ENCODE measurements around the gene DDX51.

Gene DDX51

GRCh38 chr12:132171968-132172521, 27.9 kb upstream of the DDX51 start:
- TF ChIP-seq NFIC (IDR thresholded peaks at IDR 0.05) (no peak), USF1 (IDR thresholded peaks at IDR 0.05) (no peak), REST (IDR thresholded peaks at IDR 0.05; ENCODE audit: low read depth) (no peak), EP300 (IDR thresholded peaks at IDR 0.05; ENCODE audit: borderline replicate concordance) (no peak), MAX (IDR thresholded peaks at IDR 0.05) (no peak), CEBPB (IDR thresholded peaks at IDR 0.05) (no peak), TCF12 (IDR thresholded peaks at IDR 0.05; ENCODE audit: low read depth) (no peak), RAD21 (IDR thresholded peaks at IDR 0.05; ENCODE audit: low read depth) (no peak)

GRCh38 chr12:132171293-132171967, 27.3 kb upstream of the DDX51 start:
- TF ChIP-seq ZBTB7A (IDR thresholded peaks at IDR 0.05; ENCODE audit: low read depth) = no peak
- TF ChIP-seq CREB1 (IDR thresholded peaks at IDR 0.05; ENCODE audit: low read depth) = no peak
- no peak for TF ChIP-seq MAX (IDR thresholded peaks at IDR 0.05)
- no peak for TF ChIP-seq NFIC (IDR thresholded peaks at IDR 0.05)
- no peak for TF ChIP-seq CEBPB (IDR thresholded peaks at IDR 0.05)
- no peak for TF ChIP-seq RAD21 (IDR thresholded peaks at IDR 0.05; ENCODE audit: low read depth)
- no peak for TF ChIP-seq FOXM1 (IDR thresholded peaks at IDR 0.05; ENCODE audit: borderline replicate concordance, low read depth)
- no peak for TF ChIP-seq TEAD4 (IDR thresholded peaks at IDR 0.05)
- TF ChIP-seq EGR1 (IDR thresholded peaks at IDR 0.05) = no peak
- TF ChIP-seq EP300 (IDR thresholded peaks at IDR 0.05; ENCODE audit: borderline replicate concordance) = no peak
- no peak for TF ChIP-seq USF1 (IDR thresholded peaks at IDR 0.05)
- no peak for TF ChIP-seq TCF12 (IDR thresholded peaks at IDR 0.05; ENCODE audit: low read depth)
- TF ChIP-seq YY1 (IDR thresholded peaks at IDR 0.05; ENCODE audit: low read depth) = no peak
- TF ChIP-seq TAF1 (IDR thresholded peaks at IDR 0.05; ENCODE audit: low read depth) = no peak
- no peak for TF ChIP-seq REST (IDR thresholded peaks at IDR 0.05; ENCODE audit: low read depth)

GRCh38 chr12:132170637-132171292, 26.6 kb upstream of the DDX51 start:
- no peak for TF ChIP-seq REST (IDR thresholded peaks at IDR 0.05; ENCODE audit: low read depth)
- TF ChIP-seq RAD21 (IDR thresholded peaks at IDR 0.05; ENCODE audit: low read depth) = no peak
- no peak for TF ChIP-seq FOXM1 (IDR thresholded peaks at IDR 0.05; ENCODE audit: borderline replicate concordance, low read depth)
- TF ChIP-seq USF1 (IDR thresholded peaks at IDR 0.05) = no peak
- TF ChIP-seq ZBTB7A (IDR thresholded peaks at IDR 0.05; ENCODE audit: low read depth) = no peak
- no peak for TF ChIP-seq TEAD4 (IDR thresholded peaks at IDR 0.05)
- TF ChIP-seq EGR1 (IDR thresholded peaks at IDR 0.05) = no peak
- no peak for TF ChIP-seq YY1 (IDR thresholded peaks at IDR 0.05; ENCODE audit: low read depth)
- TF ChIP-seq TAF1 (IDR thresholded peaks at IDR 0.05; ENCODE audit: low read depth) = no peak
- TF ChIP-seq NFIC (IDR thresholded peaks at IDR 0.05) = no peak
- TF ChIP-seq CEBPB (IDR thresholded peaks at IDR 0.05) = no peak
- TF ChIP-seq EP300 (IDR thresholded peaks at IDR 0.05; ENCODE audit: borderline replicate concordance) = no peak
- no peak for TF ChIP-seq MAX (IDR thresholded peaks at IDR 0.05)
- no peak for TF ChIP-seq TCF12 (IDR thresholded peaks at IDR 0.05; ENCODE audit: low read depth)
- no peak for TF ChIP-seq CREB1 (IDR thresholded peaks at IDR 0.05; ENCODE audit: low read depth)
